Activated CD4-positive, alpha-beta T cell treated with anti-CD3 and anti-CD28 coated beads, Interleukin-2, amount 50 U/mL, for 24 hours (primary cell): Measurements from ENCODE around the gene RPS21.
"Not testable (repeated sequence)": the region's sequence is repeated elsewhere in the genome, so short reads cannot be mapped to it uniquely, and the experiment has no call there.

Experiments used
- DNase-seq, 2 donors: peaks; one replicate each; pipeline ENCODE4 v3.0.0-alpha.2; 2020; ENCODE audit warnings: low read depth in 1 of 2, low spot score in 1 of 2

The RPS21 gene

DNA sequence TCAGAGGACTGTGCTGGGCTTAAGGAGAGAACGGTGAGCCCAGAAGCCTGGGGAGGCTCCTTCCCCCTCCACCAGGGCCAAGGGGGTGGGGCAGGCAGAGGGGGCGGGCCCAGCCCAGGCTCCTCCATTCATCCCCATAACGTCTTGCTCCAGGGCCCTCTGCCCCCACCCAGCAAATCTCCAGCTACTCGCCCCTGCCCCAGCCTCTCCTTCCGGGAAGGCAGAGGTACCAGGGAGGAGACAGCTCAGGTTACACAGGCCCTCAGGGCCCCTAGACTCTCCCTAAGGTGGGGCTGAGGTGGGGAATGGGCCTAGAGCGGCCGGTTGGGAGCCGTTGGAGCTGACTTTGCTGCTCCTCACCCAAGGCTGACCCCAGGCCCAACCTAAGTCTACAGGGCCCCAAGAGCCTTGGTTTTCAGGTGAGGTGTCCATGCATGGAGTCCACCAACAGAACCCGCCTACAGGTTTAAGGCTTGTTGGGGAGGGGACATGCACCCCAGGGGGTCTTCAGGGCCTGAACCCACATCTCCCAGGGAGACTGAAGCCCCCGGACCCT, 21.0 kb upstream of the RPS21 start:
- no peak for DNase-seq

DNA sequence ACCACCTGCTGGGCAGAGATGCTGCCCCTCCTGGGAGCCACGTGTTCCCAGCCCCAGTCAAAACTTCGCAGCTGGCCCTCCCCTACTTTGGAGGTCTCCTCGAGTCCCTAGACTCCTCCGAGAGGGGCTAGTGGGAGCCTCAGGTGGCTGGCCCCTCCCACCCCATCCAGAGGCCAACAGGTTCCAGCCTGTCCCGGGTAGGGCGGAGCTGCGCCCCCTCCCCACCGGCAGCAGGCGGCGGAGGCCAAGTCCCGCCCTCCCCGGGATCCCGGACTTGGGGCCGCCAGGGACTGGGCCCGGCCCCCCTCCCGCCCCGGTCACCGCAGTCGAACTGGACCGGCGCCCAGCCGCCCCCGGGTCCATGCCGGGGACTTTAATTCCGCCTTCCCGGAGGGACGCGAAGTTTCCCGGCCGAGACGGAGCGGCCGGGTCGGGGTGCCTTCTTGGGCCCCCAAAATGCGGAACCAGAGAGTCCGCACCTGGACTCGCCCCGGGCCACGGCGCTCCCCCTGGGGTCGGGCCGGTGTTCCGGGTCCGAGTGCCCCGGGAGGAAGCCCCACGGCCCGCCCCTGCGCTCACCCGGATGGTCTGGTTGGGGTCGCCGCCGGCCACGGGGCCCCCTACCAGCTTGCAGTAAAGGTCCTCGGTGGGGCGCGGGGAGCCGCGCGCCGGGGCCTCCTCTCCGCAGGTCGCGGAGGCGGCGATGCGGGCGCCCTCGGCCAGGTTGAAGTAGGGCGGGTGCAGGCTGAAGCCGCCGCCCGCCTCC, 20.4 kb upstream of the RPS21 start:
- DNase-seq, result no peak

DNA sequence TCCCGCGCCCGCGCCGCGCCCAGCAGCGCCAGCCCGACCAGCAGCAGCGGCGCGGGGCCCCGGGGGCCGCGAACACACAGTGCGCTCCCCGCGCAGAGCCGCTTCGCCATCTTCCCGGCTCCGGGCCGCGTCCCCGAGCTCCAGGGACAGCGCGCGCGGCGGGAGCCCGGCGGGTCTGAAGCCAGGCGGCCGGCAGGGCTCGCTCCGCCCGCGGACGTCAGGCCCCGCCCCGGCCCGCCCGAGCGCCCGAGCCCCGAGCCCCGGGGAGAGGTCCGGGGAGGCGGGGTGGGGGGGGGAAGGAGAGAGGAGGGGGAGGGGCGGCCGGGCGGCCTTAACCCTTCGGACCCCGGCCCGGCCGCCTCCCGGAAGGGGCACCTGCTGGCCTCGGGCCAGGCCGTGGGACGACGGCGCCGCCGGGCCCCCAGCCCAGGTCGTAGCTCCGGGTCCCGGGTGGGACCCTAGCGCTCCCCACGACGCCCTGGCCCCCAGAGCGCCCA, 19.7 kb upstream of the RPS21 start, which contains the start of gene LAMA5:
TSS of gene LAMA5 (minus strand) at position 177 of the 497 bp plus-strand sequence. CDS start at position 110, 67 bp downstream.
- DNase-seq, result no peak

DNA sequence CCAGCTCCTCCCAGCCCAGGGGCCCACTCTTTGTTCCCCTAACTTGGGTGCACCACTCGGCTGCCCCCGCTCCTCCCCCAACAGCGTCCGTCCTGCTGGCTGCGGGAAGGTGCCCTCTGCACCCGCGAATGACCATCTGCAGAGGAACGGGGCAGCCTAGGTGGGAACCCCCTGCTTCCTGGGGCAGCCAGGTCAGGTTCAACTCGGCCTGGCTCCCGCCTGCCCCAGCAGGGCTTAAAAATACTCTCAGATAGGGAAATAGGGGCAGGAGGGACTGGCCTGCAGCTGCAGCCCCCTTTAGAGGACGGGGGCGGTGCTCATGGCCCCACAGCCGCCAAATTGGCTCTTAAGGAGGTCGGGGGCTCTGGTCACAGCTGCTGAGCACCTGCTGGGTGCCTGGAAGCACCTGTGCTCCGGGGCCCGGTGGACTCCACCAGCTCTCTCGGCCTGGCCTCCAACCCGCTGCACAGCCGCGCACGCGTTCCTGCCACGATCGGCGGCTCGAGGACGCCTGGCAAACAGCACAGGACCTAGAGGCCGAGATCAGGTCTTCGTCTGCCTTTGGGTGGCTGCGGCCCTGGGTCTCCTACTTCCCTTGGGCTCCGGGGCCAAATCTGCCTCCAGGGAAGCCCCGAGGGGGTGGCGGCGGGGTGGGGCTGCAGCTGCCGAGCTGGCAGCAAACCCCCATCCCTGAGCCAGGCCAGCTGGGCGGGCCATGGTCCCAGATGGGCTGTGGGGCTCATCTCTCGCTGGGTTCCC, 19.1 kb upstream of the RPS21 start:
- no peak for DNase-seq

DNA sequence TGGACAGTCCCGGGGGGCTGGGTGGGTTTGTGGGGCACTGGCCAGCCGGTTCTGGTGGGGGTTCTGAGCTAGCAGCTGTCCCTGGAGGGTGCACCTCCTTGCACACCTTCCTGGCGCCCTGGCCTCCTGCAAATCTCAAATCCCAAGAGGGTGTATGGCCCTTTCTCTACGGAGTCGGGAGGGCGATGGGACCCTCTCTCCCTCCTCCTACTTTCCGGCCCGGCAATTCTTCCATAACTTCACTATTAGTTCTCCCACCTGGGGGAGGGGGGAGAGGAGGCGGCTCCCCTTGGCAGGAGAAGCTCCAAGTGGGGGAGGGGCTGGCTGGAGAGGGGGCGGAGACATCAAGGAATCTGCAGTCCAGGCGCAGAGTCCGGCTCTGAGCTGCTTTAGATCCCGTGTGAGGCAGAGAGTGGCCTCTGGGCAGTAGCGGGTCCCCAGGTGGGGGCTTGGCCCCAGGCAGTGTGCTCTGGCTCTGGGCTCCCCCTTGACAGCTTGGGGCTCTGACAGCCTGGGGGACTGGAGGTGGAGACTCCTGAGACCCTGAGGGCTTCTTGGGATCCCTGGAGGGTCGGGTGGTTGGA, 18.4 kb upstream of the RPS21 start:
- no peak for DNase-seq

DNA sequence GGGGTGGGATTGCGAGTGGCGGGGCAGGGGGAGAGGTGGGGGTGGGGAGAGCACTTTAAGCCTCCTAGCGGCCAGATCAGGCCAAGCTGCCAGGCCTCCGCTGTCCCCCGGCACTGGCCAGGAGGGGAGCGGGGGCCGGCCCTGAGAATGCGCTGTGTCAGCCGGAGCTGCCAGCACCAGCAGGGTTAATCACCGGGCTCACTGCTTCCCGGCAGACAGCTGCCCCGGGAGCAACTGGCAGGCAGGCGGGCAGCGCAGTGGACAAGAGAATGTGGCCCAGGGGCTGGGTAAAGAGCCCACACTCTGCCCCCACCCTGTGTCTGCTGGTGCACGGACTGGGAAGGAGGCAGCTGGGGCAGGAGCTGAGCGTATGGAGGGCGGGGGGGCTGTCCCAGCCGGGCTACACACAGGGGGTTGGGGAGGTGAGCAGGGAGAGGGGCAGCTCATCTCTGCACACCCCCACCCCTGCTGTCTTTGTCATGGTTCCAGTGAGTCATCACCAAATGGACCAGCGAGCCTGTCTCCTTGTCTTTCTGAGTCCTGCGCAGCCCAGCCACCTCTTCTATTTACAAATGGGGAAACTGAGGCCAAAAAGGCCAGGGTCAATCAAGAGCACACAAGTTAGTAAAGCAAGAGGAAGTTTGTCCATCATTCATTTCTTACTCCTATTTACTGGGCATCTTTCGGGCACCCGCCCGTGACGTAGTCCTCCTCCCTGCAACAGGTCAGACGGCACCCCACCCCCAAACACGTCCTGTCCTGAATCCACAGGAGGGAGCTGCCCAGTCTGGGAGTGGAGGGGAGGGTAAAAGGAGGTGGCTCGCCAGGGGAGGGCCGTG, 17.7 kb upstream of the RPS21 start:
- no peak for DNase-seq

DNA sequence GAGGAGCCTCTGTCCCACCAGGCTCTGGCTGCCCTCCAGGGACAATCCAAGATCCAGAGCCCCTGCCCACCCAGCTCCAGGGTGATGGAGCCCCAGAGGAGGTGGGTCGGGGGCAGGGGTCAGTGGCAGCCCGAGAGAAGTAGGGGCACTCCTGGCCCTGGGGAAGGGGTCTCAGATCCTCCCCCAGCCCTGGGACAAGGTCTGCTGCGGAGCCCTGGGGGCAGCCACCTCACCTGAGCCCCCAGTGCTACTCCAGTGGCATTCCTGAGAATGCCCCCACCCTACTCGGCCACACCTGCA, 17.1 kb upstream of the RPS21 start:
- DNase-seq, result no peak

DNA sequence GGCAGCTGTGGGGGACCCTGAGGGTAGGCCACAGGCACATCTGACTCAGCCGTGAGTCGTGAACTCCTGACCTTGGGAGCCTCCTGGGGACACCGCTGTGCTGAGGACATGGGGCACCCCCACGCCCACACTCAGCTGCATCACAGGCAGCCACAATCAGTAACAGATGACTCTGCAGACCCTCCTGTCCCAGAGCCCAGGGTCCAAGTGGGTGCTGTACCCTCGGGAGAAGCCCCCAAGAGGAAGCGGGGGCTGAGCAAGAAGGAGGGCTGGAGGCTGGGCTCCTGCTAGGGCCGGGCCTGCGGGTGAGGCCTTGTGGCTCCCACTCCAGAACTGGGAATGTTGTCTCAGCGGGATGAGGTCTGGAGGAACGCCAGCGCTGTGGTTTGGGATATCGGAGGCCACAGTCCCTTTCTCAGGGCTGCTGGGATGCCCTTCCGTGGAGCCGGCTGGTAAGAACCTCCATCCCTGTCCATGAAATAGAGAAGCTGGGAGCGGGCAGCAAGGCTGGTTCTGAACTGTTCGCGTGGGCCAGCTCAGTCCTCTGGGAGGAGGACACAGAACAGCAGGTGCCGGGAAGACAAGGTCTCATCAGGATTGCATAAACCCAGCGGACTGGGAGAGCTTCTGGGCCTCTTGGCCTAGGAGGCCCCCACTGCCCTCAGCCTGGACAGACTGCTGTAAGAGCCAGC, 16.6 kb upstream of the RPS21 start:
- DNase-seq, result no peak

DNA sequence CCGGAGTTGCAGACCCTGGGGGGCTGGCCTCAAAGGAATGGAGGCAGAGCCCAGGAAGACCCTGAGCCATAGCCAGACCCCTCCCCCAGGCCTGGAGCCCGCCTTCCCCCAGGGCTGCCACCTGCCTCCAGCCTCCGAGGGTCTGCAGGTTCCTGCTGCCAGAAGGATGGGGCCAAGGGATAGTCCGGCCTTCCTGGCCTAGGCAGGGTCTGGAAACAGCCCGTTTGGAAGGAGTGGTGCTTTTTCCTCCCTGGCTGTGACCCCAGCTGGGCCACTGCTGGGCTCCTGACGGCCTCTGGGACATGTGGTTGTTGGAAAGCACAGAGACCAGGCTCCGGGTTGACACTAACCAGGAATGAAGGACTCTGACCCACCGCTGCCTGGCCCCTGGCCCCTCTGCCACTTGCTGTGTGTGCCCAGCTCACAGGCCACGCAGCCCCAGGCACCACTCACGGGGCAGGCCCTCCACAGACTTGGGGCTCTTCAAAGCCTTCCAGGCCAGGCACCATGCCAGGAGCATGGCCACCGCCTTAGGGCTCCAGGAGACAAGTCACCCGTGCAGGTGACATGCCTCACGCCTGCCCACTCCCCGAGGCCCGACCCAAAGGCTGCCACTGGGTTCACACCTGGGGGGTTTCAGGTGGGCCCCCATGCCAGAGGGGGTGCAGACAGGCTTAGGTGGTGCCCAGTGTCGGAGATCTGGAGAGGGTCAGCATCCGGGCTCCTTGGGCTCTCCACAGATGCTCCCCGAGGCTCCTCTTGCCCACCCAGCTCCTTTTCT, 15.9 kb upstream of the RPS21 start:
- no peak for DNase-seq

DNA sequence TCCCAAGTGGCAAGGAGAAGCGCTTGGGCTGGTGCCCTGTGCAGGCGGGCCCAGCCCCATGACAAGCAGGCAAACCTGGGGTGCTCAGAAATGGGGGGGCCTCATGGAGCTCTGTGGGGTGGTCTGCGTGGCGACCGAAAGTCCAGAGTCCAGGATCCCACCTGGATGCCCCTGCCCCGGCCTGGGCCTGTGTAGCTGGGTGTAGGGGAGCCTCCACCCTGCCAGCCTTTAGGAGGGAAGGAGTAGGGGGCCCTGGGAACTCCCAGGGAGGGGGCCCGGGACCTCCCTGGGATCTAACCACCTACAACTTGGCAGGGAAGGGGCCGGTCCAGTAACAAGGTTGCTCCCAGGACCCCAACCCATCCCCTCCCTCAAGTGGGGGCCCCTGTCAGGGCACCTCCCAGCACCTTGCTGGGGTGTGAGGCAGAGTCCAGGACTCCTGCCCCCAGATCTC, 15.3 kb upstream of the RPS21 start:
- no peak for DNase-seq

DNA sequence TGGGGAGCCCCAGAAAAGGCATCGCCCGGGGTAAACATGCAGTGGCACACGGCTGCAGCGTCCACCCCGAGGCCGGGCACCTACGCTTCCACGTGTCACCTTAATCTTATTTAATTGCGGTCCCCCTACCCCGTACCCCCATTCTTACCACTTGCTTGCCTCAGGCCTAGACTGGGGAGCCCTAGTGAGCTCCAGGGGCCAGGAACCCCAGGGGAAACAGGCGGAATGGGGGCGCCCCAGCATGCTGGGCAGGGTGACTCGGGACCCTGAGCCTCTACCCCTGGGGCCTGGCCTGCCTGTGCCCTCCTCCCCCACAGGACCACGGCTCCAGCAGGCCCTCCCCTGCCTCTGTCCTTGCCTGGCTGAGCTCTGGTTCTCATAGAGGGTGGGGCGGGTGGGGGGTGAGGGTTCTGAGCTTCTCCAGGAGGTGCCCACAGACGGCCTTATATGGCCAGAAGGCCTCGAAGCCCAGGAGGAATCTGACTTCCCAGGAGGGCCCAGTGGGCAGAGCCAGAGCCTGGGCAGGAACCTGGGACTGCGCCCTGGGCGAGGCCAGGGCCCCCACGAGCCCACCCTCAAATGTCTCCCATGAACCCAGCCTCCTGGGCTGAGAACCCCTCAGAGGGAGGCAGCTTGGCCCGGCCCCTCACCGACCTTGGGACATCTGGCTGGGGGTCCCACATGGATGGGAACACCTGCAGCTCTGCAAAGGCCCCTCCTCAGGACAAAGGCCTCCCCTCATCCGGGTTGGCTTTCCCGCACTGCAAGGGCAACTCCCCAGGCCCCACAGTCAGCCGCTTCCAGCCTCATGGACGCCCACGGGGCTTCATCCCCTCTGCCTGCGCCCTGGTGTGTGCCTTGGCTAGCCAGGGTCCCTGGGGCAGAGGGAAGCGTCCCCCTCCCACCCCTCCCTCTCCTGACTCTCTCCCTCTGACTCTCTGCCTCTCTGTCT, 14.6 kb upstream of the RPS21 start:
- no peak for DNase-seq

DNA sequence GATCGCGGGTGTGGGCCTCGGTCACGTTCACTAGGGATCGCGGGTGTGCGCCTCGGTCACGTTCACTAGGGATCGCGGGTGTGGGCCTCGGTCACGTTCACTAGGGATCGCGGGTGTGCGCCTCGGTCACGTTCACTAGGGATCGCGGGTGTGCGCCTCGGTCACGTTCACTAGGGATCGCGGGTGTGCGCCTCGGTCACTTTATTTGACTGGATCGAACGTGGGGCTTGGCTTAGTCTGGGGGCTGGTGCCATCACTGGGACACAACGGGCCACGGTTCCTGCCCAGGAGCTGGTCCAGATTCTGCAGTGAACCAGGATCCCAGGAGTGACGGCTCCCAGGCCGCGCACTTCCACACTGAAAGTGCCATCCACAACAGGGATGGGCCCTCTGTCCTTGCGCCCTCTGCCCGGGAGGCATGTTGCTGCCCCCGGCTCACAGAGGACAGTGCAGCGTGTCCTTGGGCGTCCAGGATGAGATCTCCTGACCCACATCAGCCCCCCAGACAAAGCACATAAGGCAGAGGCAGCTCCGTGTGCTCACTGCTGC, 13.2 kb upstream of the RPS21 start:
- not testable (repeated sequence) for DNase-seq

DNA sequence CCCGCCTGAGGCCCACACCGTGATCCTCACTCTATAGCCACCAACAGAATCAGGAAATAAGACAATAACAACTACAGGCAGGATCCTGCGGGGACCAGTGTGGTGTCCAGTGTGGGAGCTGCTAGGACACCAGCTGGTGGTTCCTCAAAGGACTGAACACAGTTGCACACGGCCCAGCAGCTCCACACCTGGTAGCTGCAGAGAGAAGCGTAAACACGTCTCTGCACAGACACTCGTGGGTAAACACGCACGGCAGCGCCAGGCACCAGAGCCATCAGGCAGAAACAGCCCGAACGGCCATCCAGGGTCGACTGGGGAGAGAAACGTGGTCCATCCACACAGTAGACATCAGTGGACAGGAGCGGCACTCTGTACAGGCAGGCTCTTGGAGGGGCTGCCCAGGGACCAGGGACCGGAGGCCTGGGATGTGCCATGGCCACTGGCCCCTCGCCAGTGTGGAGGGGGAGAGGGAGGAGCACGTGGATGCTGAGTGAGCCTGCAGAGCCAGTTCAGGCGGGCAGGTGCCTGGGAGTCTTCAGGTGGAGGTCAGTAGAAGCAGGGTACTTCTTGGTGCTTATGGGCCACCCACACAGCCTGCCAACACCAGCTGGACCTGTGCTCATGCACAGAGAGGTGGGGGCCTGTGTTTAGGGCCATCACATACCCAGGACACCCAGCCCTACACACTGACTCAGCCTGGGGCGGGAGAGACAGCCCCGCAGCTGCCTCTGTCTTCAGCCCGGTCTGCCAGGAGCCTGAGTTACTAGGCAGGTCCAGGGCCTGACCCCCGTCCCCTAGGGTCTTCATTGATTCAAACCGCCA, 12.4 kb upstream of the RPS21 start:
- no peak for DNase-seq

DNA sequence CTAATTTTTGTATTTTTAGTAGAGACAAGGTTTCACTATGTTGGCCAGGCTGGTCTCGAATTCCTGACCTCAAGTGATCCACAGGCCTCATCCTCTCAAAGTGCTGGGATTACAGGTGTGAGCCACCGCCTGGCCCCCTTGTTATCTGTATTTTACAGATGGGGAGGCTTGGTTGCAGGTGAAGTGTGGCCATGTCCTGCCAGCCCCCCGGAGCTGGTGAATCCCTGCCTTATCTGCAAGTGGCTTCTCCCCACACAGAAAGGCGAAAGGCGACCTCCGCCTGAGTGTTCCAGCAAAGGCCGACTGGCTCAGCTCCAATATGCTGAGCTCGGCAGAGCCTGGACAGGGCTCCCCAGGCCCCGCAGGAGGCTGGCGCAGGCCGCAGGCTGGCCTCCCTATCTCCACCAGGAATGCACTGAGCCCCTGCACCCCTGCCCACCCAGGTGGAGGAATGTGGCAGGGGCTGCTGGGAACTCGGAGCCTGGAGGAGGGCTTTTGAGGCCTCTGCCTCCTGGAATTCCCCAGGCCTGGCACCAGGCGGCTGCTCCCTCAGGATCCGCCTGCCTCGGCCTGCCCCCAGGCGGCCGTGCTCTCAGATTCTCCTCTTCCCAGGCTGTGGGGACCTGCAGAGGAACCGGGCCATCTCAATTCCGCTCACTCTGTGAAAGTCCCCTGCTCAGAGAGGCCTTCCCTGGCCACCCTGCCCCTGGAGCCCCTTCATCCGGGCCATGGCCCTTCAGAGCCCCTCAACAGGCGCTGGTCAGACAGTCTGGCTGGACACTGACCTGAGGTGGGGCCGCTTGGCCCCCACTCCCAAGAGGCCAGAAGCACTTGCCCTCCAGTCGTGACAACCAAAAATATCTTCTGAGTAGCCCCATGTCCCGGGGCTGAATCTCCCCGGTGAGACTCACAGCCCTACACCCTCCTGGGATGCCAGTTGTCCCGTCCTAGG, 10.5 kb upstream of the RPS21 start:
- no peak for DNase-seq

DNA sequence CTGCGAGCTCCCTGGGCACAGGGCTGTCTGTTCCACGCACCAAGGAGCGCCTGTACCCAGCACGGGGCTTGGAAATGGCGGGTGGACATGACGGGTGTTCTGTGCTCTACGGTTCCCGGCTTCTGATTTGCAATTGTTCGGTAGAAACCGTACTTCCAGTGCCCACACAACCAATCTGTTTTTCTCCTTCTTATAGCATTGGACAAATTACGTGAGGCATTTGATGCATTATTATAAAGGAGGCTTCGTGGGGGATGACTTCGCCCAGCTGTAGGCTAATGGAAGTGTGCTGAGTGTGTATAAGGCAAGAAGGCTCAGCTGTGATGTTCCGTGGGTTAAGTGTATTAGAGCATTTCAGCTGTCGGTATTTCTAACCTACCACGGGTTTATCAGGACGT, 9.8 kb upstream of the RPS21 start:
- no peak for DNase-seq

DNA sequence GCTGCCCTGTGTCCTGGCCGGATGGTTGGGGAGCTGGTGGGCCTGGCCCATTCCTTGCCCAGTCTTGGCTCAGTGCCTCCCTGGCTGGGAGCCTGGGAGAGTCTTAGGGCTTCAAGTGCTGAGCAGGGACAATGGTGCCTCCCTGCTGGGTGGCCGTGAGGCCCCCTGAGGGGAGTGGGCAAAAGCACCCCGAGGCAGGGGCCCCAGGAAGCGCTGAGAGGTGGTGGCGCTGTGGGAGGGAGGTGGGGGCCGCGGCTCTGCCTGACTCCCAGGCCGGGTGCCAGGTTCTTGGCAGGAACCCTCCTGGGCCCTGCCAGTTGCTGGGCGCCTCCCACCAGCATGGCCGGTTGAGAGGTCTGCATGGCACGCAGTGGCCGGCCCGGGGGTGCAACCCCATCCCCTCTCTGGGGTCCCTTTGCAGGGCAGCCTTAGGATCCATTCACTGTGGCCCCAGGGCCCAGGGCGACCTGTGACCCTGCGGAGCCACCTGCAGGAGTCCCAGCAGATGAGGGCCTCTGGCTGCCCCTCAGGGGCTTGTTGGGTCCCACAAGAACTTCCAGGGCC, 9.2 kb upstream of the RPS21 start:
- DNase-seq, result no peak
